ENCODE measurements around the gene SLC26A11. TPM values are rescaled to one million over a fixed set of nuclear protein-coding genes. Genes with fewer than 3 reads are reported as not detected.

SLC26A11 gene
- total RNA-seq, 1 experiment from 2014 or later: 17.7 TPM

DNA sequence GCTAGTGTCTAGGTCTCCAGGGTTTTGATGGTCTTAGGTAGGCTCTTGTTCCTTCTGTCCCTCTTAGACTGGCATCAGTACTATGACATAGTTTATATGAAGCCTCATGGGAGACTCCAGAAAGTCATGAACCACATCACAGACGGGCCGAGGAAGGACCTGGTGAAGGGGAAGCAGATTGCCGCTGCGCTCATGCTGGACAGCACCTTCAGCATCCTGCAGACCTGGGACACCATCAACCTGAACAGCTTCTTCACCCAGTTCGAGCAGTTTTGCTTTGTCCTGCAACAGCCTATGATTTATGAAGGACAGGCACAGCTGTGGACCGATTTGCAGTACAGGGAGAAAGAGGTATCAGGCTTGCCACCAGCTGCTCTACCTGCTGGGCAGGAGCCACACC is 74.4 kb downstream of the SLC26A11 start:
- TF ChIP-seq, protein P1, sequence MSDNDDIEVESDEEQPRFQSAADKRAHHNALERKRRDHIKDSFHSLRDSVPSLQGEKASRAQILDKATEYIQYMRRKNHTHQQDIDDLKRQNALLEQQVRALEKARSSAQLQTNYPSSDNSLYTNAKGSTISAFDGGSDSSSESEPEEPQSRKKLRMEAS (IDR thresholded peaks at IDR 0.05): no peak
- no peak for TF ChIP-seq YY1 (IDR thresholded peaks at IDR 0.05; ENCODE audit: extremely low read depth, insufficient replicate concordance, low read depth, low read length)
- TF ChIP-seq ZNF274 (IDR thresholded peaks at IDR 0.05; ENCODE audit: low read depth, low read length): no peak
- no peak for TF ChIP-seq SRF (IDR thresholded peaks at IDR 0.05; ENCODE audit: low read depth)
- no peak for TF ChIP-seq POLR2A (IDR thresholded peaks at IDR 0.05; ENCODE audit: borderline replicate concordance, extremely low read depth, insufficient read depth, insufficient read length)
- TF ChIP-seq RAD21 (IDR thresholded peaks at IDR 0.05; ENCODE audit: low read depth): no peak
- no peak for TF ChIP-seq SP1 (IDR thresholded peaks at IDR 0.05; ENCODE audit: low read depth)
- TF ChIP-seq, protein P2, sequence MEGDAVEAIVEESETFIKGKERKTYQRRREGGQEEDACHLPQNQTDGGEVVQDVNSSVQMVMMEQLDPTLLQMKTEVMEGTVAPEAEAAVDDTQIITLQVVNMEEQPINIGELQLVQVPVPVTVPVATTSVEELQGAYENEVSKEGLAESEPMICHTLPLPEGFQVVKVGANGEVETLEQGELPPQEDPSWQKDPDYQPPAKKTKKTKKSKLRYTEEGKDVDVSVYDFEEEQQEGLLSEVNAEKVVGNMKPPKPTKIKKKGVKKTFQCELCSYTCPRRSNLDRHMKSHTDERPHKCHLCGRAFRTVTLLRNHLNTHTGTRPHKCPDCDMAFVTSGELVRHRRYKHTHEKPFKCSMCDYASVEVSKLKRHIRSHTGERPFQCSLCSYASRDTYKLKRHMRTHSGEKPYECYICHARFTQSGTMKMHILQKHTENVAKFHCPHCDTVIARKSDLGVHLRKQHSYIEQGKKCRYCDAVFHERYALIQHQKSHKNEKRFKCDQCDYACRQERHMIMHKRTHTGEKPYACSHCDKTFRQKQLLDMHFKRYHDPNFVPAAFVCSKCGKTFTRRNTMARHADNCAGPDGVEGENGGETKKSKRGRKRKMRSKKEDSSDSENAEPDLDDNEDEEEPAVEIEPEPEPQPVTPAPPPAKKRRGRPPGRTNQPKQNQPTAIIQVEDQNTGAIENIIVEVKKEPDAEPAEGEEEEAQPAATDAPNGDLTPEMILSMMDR (IDR thresholded peaks at IDR 0.05 in 2 of 3, conservative IDR thresholded peaks at IDR 0.05 in 1 of 3; ENCODE audit: borderline replicate concordance in 1 of 3, insufficient read depth in 1 of 3, low read depth in 2 of 3, low read length in 2 of 3): no peak
- TF ChIP-seq CBX3 (IDR thresholded peaks at IDR 0.05; ENCODE audit: low read depth): no peak
- TF ChIP-seq, protein P3, sequence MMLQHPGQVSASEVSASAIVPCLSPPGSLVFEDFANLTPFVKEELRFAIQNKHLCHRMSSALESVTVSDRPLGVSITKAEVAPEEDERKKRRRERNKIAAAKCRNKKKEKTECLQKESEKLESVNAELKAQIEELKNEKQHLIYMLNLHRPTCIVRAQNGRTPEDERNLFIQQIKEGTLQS (IDR thresholded peaks at IDR 0.05): no peak
- no peak for TF ChIP-seq JUND (IDR thresholded peaks at IDR 0.05)
- TF ChIP-seq FOSL1 (IDR thresholded peaks at IDR 0.05; ENCODE audit: low read depth): no peak
- TF ChIP-seq EZH2phosphoT487 (IDR thresholded peaks at IDR 0.05; ENCODE audit: borderline replicate concordance): no peak
- TF ChIP-seq EGR1 (IDR thresholded peaks at IDR 0.05; ENCODE audit: low read depth): no peak
- TF ChIP-seq, protein P4, sequence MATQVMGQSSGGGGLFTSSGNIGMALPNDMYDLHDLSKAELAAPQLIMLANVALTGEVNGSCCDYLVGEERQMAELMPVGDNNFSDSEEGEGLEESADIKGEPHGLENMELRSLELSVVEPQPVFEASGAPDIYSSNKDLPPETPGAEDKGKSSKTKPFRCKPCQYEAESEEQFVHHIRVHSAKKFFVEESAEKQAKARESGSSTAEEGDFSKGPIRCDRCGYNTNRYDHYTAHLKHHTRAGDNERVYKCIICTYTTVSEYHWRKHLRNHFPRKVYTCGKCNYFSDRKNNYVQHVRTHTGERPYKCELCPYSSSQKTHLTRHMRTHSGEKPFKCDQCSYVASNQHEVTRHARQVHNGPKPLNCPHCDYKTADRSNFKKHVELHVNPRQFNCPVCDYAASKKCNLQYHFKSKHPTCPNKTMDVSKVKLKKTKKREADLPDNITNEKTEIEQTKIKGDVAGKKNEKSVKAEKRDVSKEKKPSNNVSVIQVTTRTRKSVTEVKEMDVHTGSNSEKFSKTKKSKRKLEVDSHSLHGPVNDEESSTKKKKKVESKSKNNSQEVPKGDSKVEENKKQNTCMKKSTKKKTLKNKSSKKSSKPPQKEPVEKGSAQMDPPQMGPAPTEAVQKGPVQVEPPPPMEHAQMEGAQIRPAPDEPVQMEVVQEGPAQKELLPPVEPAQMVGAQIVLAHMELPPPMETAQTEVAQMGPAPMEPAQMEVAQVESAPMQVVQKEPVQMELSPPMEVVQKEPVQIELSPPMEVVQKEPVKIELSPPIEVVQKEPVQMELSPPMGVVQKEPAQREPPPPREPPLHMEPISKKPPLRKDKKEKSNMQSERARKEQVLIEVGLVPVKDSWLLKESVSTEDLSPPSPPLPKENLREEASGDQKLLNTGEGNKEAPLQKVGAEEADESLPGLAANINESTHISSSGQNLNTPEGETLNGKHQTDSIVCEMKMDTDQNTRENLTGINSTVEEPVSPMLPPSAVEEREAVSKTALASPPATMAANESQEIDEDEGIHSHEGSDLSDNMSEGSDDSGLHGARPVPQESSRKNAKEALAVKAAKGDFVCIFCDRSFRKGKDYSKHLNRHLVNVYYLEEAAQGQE (IDR thresholded peaks at IDR 0.05; ENCODE audit: low read depth): no peak
- no peak for TF ChIP-seq CEBPB (IDR thresholded peaks at IDR 0.05; ENCODE audit: low read depth)
- no peak for TF ChIP-seq SIN3A (IDR thresholded peaks at IDR 0.05; ENCODE audit: low read depth)
- POLR2A ChIA-PET: no interaction called here
- no peaks in the 10 kb centered on the region for H4K20me1 ChIP-seq (ENCODE audit: insufficient read depth)
- no peaks in the 10 kb centered on the region for H3K9me3 ChIP-seq (ENCODE audit: control insufficient read depth in 1 of 2, insufficient read depth in 1 of 2, low read depth in 1 of 2, low read length in 2 of 2)
- no peak overlapping the region for H2AFZ ChIP-seq (ENCODE audit: low read depth, low read length, poor library complexity, severe bottlenecking)
- ATAC-seq: no peak
- CTCF ChIA-PET: no interaction called here
- no peaks in the 10 kb centered on the region for H3K4me1 ChIP-seq (ENCODE audit: control insufficient read depth in 1 of 2, insufficient read depth in 2 of 2, low read length in 2 of 2)
- intact Hi-C loops (cut with micrococcal nuclease): no loop called here
- RAD21 ChIA-PET (ENCODE audit: low non-redundant PET in 1 of 2, low total read pairs in 2 of 2, uncharacterized antibody in 2 of 2, unreplicated experiment in 2 of 2): no interaction called here
- no peaks in the 10 kb centered on the region for H3K79me2 ChIP-seq (ENCODE audit: insufficient read depth, low read length)
- no peak overlapping the region for H3K4me3 ChIP-seq (replicated peaks in 1 of 2; ENCODE audit: low read depth in 1 of 2, low read length in 2 of 2)
- no peak overlapping the region for H3K27ac ChIP-seq (ENCODE audit: low read depth, low read length)
- no peaks in the 10 kb centered on the region for H3K27me3 ChIP-seq (ENCODE audit: insufficient read depth, low read length)
- H3K4me2 ChIP-seq (ENCODE audit: low read length): no peak overlapping the region
- no TSS peak for BruUV-seq (replicated peaks)
- no peak overlapping the region for H3K9ac ChIP-seq (ENCODE audit: low read length)
- H3K9me2 ChIP-seq (ENCODE audit: insufficient read depth): no peaks in the 10 kb centered on the region
- H3K36me3 ChIP-seq (ENCODE audit: control insufficient read depth in 1 of 2, insufficient read depth in 2 of 2, low read length in 2 of 2): peaks cover 16 to 18% of the 10 kb centered on the region in 2 experiments; a peak in 2 of 4 replicates
- no peak for DNase-seq (ENCODE audit: low read depth, low spot score)

All from HCT116 (cell line).